Measurements from ENCODE around the gene CREB3L1. TPM values are rescaled to one million over a fixed set of nuclear protein-coding genes. Genes with fewer than 3 reads are reported as not detected.

Gene CREB3L1
- polyA plus RNA-seq, 1 experiment = 24.2 TPM

DNA sequence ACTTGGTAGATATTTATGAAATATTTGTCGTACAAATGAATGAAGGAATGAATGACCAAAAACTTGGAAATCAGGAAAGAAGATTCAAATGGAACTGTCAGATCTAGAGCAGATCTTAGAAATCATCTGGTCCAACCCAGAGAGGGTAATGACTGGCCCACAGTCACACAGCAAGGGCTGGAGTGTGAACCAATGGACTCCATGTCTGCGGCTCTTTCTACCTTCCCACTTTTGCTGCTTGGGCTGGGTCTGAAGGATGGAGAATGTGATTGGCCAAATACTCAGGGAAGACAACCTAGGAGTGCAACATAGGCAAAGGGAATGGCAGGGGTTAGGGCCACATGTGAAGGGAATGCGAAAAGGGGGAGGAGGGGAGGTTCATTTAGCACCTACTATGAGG lies 64.0 kb downstream of the CREB3L1 start:
- ChIA-PET CTCF (interaction anchor here (0.9 kb wide), 1 partner anchor 27 kb away, joined by 3 read pairs; no protein-coding TSS in a partner anchor), POLR2A (no interaction called here)
- Histone ChIP-seq H3K4me3 (ENCODE audit: low read depth, low read length) (no peak overlapping the region), H3K9me3 (ENCODE audit: control insufficient read depth, insufficient read depth, low read length) (no peaks in the 10 kb centered on the region), H3K27me3 (ENCODE audit: control insufficient read depth, insufficient read depth, low read length) (peaks cover 7% of the 10 kb centered on the region), H3K27ac (ENCODE audit: low read depth, low read length) (no peak overlapping the region)
- TF ChIP-seq, protein P1, sequence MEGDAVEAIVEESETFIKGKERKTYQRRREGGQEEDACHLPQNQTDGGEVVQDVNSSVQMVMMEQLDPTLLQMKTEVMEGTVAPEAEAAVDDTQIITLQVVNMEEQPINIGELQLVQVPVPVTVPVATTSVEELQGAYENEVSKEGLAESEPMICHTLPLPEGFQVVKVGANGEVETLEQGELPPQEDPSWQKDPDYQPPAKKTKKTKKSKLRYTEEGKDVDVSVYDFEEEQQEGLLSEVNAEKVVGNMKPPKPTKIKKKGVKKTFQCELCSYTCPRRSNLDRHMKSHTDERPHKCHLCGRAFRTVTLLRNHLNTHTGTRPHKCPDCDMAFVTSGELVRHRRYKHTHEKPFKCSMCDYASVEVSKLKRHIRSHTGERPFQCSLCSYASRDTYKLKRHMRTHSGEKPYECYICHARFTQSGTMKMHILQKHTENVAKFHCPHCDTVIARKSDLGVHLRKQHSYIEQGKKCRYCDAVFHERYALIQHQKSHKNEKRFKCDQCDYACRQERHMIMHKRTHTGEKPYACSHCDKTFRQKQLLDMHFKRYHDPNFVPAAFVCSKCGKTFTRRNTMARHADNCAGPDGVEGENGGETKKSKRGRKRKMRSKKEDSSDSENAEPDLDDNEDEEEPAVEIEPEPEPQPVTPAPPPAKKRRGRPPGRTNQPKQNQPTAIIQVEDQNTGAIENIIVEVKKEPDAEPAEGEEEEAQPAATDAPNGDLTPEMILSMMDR (IDR thresholded peaks at IDR 0.05; ENCODE audit: low read depth, low read length) = no peak
- no peak for DNase-seq (ENCODE audit: low read depth, low spot score)

DNA sequence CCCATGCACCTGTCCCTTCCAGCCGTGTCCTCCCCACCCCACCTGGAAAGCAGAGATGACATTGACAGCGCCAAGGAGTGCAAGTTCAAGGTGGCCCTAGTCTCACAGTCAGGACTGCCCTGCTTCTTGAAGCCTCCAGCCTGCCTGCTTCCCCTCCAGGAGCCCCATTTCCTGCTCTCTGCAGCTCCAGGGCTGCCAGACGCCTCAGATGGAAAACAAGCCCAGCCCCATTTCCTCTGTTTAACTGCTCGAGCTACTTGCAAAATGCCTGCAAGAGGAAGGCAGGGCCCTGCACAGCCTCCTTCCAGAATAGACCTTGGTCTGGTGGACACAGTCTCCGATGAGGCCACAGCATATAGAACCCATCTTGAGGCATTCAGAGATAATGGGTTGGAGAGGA lies 64.8 kb downstream of the CREB3L1 start:
- CTCF ChIA-PET = interaction anchor here (1.1 kb wide), 1 partner anchor 10 kb away, joined by 3 read pairs; no protein-coding TSS in a partner anchor

DNA sequence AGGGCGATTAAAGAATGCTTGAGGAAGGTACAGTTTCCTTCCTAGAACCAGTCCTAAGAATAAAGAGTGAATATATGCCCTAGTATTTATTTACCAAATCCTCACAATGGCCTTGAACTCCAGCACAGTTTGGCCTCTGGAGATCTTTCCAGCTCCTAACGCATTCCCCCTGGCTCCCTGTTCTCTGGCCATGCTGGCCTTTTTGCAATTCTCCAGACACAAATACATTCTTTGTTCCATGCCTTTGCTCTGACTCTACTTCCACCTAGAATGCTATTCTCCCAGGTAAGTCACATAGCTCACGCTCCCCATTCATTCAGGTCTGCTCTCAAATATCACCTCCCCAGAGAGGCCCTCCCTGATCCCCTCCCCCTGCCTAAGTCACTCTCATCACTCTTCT lies 66.1 kb downstream of the CREB3L1 start:
- peaks cover 3% of the 10 kb centered on the region for H3K27me3 ChIP-seq (ENCODE audit: control insufficient read depth, insufficient read depth, low read length)
- no peak overlapping the region for H3K4me3 ChIP-seq (ENCODE audit: low read depth, low read length)
- ChIA-PET POLR2A (no interaction called here), CTCF (interaction anchor here (0.7 to 1.4 kb wide), 4 partner anchors 23 to 387 kb away, joined by 3 to 5 read pairs (median 4); no protein-coding TSS in a partner anchor)
- TF ChIP-seq, protein P1 (IDR thresholded peaks at IDR 0.05; ENCODE audit: low read depth, low read length) = no peak
- no peak for DNase-seq (ENCODE audit: low read depth, low spot score)
- no peaks in the 10 kb centered on the region; the same call in 1 of the 2 replicates for H3K9me3 ChIP-seq (ENCODE audit: control insufficient read depth, insufficient read depth, low read length)
- no peak overlapping the region for H3K27ac ChIP-seq (ENCODE audit: low read depth, low read length)

More for the DNA sequence above, 64.8 kb downstream of the CREB3L1 start:
- H3K27me3 ChIP-seq (ENCODE audit: control insufficient read depth, insufficient read depth, low read length) = peaks cover 7% of the 10 kb centered on the region
- DNase-seq (ENCODE audit: low read depth, low spot score) = no peak
- no peak overlapping the region for H3K27ac ChIP-seq (ENCODE audit: low read depth, low read length)
- POLR2A ChIA-PET = interaction anchor here (0.9 kb wide), 1 partner anchor 10 kb away, joined by 3 read pairs; no protein-coding TSS in a partner anchor
- TF ChIP-seq, protein P1 (IDR thresholded peaks at IDR 0.05; ENCODE audit: low read depth, low read length) = no peak
- no peak overlapping the region for H3K4me3 ChIP-seq (ENCODE audit: low read depth, low read length)
- H3K9me3 ChIP-seq (ENCODE audit: control insufficient read depth, insufficient read depth, low read length) = no peaks in the 10 kb centered on the region

DNA sequence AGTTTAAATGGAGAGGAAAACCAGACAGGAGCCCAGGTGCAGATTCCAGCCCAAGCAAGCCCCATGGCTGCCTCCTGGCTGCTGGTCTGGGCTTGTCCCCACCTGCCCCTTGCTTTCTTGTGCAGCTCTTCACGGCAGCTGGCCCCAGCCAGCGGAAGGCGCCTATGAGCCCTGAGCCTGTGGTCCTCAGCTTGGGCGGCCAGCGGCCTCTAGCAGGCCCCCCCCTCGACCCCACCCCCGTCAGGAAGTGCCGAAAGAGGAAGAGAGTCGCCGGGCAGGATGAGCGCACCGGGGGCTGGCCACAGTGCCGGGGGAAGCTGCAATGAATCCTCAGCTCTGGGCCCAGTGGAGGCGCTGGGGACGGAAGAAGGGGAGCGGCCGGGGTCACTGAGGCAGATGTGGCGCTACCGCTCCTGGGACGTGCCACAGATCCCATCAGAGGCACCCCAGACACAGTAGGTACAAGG lies 67.7 kb downstream of the CREB3L1 start:
- POLR2A ChIA-PET = interaction anchor here (1.0 kb wide), 1 partner anchor 13 kb away, joined by 3 read pairs; no protein-coding TSS in a partner anchor
- DNase-seq (ENCODE audit: low read depth, low spot score) = no peak

More for the DNA sequence above, 67.7 kb downstream of the CREB3L1 start:
- Histone ChIP-seq H3K4me3 (ENCODE audit: low read depth, low read length) (no peak overlapping the region), H3K27me3 (ENCODE audit: control insufficient read depth, insufficient read depth, low read length) (peaks cover 2% of the 10 kb centered on the region), H3K27ac (ENCODE audit: low read depth, low read length) (no peak overlapping the region), H3K9me3 (ENCODE audit: control insufficient read depth, insufficient read depth, low read length) (no peaks in the 10 kb centered on the region; the same call in 1 of the 2 replicates)
- TF ChIP-seq, protein P1 (IDR thresholded peaks at IDR 0.05; ENCODE audit: low read depth, low read length) = no peak
- CTCF ChIA-PET = no interaction called here
